Neural crest cell (in vitro differentiated cells): ENCODE measurements around the gene NR2C2AP. TPM values are rescaled to one million over a fixed set of nuclear protein-coding genes. Genes with fewer than 3 reads are reported as not detected.

ENCODE experiments used
- DNase-seq: peaks from one replicate; pipeline ENCODE4 v3.0.0; 2021; ENCODE audit warnings: low read depth, mixed read lengths, low spot score
- H3K27ac Mint-ChIP-seq: one replicate; pipeline ENCODE4 v1.8.0; 2021; ENCODE audit warnings: mild to moderate bottlenecking, mixed read lengths; ENCODE audit not compliant: unreplicated experiment
- H3K27me3 Mint-ChIP-seq: 2 replicates; pipeline ENCODE4 v1.8.0; 2021; ENCODE audit warnings: low read depth, mild to moderate bottlenecking, mixed read lengths
- H3K36me3 Mint-ChIP-seq: 2 replicates; pipeline ENCODE4 v1.8.0; 2021; ENCODE audit warnings: low read depth, mild to moderate bottlenecking, mixed read lengths
- H3K4me1 Mint-ChIP-seq: 2 replicates; pipeline ENCODE4 v1.8.0; 2021; ENCODE audit warnings: mixed read lengths
- H3K4me3 Mint-ChIP-seq: one replicate; pipeline ENCODE4 v1.8.0; 2021; ENCODE audit warnings: mild to moderate bottlenecking, mixed read lengths
- H3K9me3 Mint-ChIP-seq: 2 replicates; pipeline ENCODE4 v1.8.0; 2021; ENCODE audit warnings: mixed read lengths
- total RNA-seq: library from RNA; stranded (reverse); gene quantifications from 2 replicates; pipeline ENCODE4 v1.2.1, GENCODE V29; 2021
- TF ChIP-seq, protein P1 (sequence below): fragments of 200-600 bp; sonication (generic); conservative IDR thresholded peaks from 2 replicates; pipeline ENCODE4 v1.5.0; 2021; ENCODE audit warnings: antibody characterized with exemption, mild to moderate bottlenecking

Gene NR2C2AP
- total RNA-seq, 1 donor from 2014 or later: 18.6 TPM

DNA sequence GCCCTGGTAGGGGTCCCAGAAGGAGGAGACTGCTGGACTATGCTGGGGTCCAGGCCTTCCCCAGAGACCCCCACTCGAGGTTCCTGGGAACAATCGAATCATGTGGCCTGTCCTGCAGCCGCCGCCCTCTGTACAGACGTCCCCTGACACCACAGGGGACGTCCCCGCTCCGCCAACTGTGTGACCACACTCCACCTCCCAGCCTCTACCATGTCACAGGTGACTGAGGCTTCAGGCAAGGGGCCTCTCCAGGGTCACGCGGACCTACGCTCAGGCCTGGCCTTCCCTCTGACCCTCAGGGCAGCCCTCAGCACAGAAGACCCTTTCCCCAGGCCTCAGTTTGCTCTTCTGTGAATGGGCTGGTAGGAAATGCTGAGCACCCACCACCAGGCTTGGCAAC is 51.8 kb downstream of the NR2C2AP start:
- DNase-seq: no peak
- Mint-ChIP-seq H3K27me3 (no peaks in the 10 kb centered on the region), H3K4me3 (no peak overlapping the region), H3K36me3 (no peaks in the 10 kb centered on the region), H3K4me1 (no peaks in the 10 kb centered on the region), H3K9me3 (no peaks in the 10 kb centered on the region), H3K27ac (no peak overlapping the region)
- TF ChIP-seq, protein P1, sequence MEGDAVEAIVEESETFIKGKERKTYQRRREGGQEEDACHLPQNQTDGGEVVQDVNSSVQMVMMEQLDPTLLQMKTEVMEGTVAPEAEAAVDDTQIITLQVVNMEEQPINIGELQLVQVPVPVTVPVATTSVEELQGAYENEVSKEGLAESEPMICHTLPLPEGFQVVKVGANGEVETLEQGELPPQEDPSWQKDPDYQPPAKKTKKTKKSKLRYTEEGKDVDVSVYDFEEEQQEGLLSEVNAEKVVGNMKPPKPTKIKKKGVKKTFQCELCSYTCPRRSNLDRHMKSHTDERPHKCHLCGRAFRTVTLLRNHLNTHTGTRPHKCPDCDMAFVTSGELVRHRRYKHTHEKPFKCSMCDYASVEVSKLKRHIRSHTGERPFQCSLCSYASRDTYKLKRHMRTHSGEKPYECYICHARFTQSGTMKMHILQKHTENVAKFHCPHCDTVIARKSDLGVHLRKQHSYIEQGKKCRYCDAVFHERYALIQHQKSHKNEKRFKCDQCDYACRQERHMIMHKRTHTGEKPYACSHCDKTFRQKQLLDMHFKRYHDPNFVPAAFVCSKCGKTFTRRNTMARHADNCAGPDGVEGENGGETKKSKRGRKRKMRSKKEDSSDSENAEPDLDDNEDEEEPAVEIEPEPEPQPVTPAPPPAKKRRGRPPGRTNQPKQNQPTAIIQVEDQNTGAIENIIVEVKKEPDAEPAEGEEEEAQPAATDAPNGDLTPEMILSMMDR: no peak

Other genes starting within 250 kb of the NR2C2AP start
- gene SUGP2, start 169.9 kb downstream of the NR2C2AP start, total RNA-seq: 149 and 160 TPM in 2 replicates
- gene ARMC6, start 169.8 kb downstream of the NR2C2AP start, total RNA-seq: 52.5 and 57.9 TPM in 2 replicates
- gene SLC25A42, start 139.4 kb downstream of the NR2C2AP start, total RNA-seq: 10.5 and 11.1 TPM in 2 replicates
- 42.8 and 44.8 TPM in 2 replicates for gene TMEM161A, start 64.9 kb downstream of the NR2C2AP start, total RNA-seq
- 1.4 and 1.5 TPM in 2 replicates for gene MEF2B, start 33.2 kb downstream of the NR2C2AP start, total RNA-seq
- 23.6 and 28.0 TPM in 2 replicates for gene BORCS8, start 11.3 kb downstream of the NR2C2AP start, total RNA-seq
- 107 and 111 TPM in 2 replicates for gene RFXANK, start 11.2 kb downstream of the NR2C2AP start, total RNA-seq
- 12.3 and 13.8 TPM in 2 replicates for gene NCAN, start 8.5 kb upstream of the NR2C2AP start, total RNA-seq
- 5.5 and 5.7 TPM in 2 replicates for gene TM6SF2, start 69.9 kb upstream of the NR2C2AP start, total RNA-seq
- 89.9 and 101 TPM in 2 replicates for gene SUGP1, start 117.1 kb upstream of the NR2C2AP start, total RNA-seq
- 68.8 and 70.8 TPM in 2 replicates for gene MAU2, start 117.4 kb upstream of the NR2C2AP start, total RNA-seq
- gene GATAD2A, start 202.3 kb upstream of the NR2C2AP start, total RNA-seq: 150 and 158 TPM in 2 replicates